ENCODE data around the gene PPAT. TPM values are rescaled to one million over a fixed set of nuclear protein-coding genes. Genes with fewer than 3 reads are reported as not detected.

The PPAT gene
- total RNA-seq, 1 donor from 2014 or later = 42.2 TPM

GRCh38 chr4:56345458-56345857, 90.0 kb downstream of the PPAT start:
- H3K9ac ChIP-seq (ENCODE audit: low read length) = no peak overlapping the region
- Mint-ChIP-seq H3K4me3 (ENCODE audit: unreplicated experiment) (no peak overlapping the region), H3K36me3 (ENCODE audit: low read depth, unreplicated experiment) (peaks cover 7% of the 10 kb centered on the region), H3K4me1 (ENCODE audit: low read depth, unreplicated experiment) (no peaks in the 10 kb centered on the region), H3K27ac (ENCODE audit: unreplicated experiment) (no peak overlapping the region), H3K27me3 (ENCODE audit: low read depth, unreplicated experiment) (no peaks in the 10 kb centered on the region), H3K9me3 (ENCODE audit: unreplicated experiment) (no peaks in the 10 kb centered on the region)
- no peak overlapping the region for H3K4me2 ChIP-seq (ENCODE audit: low read length)
- no peaks in the 10 kb centered on the region for H3K27me3 ChIP-seq (ENCODE audit: insufficient read depth, low read length)
- H3K4me1 ChIP-seq (ENCODE audit: insufficient read depth, low read length) = no peaks in the 10 kb centered on the region
- H3K79me2 ChIP-seq (ENCODE audit: insufficient read depth, low read length) = no peaks in the 10 kb centered on the region
- FAIRE-seq (no peak), DNase-seq (ENCODE audit: low read depth) (no peak)
- H2AFZ ChIP-seq (ENCODE audit: low read depth, low read length) = no peak overlapping the region
- H3K4me3 ChIP-seq (ENCODE audit: insufficient read depth, low read depth, low read length) = no peak overlapping the region
- H3K27ac ChIP-seq (ENCODE audit: low read depth, low read length) = no peak overlapping the region
- no peaks in the 10 kb centered on the region for H4K20me1 ChIP-seq (ENCODE audit: insufficient read depth, low read length)
- H3K9me3 ChIP-seq (ENCODE audit: insufficient read depth, low read depth, low read length) = no peaks in the 10 kb centered on the region
- H3K36me3 ChIP-seq (ENCODE audit: insufficient read depth, low read length) = no peaks in the 10 kb centered on the region
- TF ChIP-seq EZH2 (IDR thresholded peaks at IDR 0.05; ENCODE audit: insufficient read depth, low read length) = no peak

Other genes starting within 250 kb of the PPAT start
- gene AASDH, start 48.1 kb downstream of the PPAT start, total RNA-seq = 6.3 and 7.3 TPM in 2 replicates
- gene PAICS, start 645 bp upstream of the PPAT start, total RNA-seq = 146 and 150 TPM in 2 replicates
- gene SRP72, start 32.0 kb upstream of the PPAT start, total RNA-seq = 142 and 145 TPM in 2 replicates
- gene ARL9, start 70.2 kb upstream of the PPAT start, total RNA-seq = 0.73 and 1.2 TPM in 2 replicates
- gene HOPX, start 245.7 kb upstream of the PPAT start, total RNA-seq = 0.94 and 1.7 TPM in 2 replicates

Measured in astrocyte (in vitro differentiated cells and primary cell).